HG03354 (cell line): Measurements from ENCODE around the gene SMU1.

Experiments
- ATAC-seq: cut with Tn5 transposase; IDR thresholded peaks from one replicate; pipeline ENCODE4 v1.9.1; 2021; ENCODE audit warnings: mild to moderate bottlenecking; ENCODE audit not compliant: unreplicated experiment, poor library complexity, severe bottlenecking

Gene SMU1

DNA sequence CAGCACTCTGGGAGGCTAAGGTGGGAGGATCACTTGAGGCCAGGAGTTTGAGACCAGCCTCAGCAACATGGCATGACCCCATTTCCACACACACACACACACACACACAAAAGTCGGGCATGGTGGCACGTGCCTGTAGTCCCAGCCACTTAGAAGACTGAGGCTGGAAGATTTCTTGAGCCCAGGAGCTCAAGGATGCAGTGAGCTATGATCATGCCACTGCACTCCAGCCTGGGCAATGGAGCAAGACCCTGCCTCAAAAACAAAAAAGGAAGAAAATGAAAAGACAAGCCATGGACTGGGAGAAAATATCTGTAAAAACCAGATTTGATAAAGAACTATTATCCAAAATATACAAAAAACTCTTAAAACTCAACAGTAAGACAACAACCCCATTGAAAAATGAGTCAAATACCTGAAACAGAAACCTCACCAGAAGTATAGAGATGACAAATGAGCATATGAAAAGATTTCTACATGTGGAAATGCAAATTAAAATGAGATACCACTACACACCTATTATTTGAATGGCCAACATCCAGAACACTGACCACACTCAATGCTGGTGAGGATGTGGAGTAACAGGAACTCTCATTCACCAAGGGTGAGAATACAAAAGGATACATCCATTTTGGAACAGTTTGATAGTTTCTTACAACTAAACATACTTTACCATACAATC lies 26.7 kb downstream of the SMU1 start:
- peak; percentile 82 for ATAC-seq

DNA sequence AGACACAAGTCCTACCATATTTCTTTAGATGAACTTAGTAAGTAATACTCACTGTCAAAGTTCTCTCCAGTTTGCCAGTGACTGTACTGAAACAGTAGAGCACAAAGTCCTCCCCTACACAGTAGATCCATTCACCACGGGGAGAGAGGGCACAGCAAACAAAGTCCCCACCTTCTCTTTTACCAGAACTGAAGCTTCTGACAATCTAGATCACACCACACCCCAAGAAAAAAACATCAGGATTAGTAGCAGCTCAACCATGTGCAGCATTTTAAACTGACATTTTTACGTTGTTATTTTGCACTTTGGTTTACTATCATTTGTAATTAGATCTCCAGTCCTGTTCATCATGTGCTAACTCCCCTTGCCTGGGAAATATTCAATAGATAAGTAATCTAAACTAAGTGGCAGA lies 28.4 kb downstream of the SMU1 start:
- ATAC-seq = no peak

DNA sequence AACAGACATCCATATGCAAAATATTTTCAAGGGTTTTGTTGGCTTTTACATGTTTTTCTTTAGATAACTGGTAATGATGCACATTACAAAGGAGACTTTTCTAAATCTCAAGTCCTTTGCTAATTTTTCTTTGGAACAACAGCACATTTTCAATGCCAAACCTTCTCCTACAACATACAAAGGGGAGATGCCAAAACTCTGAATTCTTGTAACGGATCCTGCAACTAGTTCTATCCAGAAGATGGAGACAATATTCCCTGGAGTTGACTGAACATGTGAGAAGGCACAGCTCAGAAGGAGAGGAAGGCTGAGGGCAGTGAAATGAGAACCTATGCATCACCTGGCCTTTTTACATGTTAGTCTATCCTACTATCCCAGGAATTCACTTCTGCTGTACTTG lies 30.4 kb downstream of the SMU1 start:
- ATAC-seq = no peak

DNA sequence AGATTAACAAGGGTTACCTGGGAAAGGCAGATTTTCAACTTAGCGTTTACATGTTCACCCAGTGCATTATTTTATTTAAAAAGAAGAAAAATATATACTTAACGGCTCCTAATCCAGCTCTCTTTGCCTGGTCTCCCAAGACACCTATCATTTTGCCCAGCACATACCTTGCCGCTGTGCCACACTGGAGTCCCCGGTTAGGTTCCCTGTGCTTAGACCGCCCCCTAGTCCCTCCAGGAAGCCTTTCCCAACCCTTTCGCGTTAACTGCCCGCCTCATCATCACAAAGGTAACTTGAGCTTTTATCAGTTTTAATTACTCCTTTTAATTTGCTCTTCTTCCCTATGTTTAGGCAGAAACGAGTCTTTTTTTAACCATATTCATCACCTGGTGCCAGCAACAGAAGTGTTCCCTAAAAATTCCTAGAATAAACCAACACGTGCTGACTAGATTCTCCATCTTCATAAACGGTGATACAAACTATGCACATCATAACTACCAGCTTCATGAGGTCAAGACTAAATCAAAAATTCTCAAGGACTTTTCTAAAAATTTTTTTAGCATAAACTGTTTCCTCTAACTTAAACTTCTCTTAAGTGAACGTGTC lies 31.7 kb downstream of the SMU1 start:
- ATAC-seq = peak; percentile 9

DNA sequence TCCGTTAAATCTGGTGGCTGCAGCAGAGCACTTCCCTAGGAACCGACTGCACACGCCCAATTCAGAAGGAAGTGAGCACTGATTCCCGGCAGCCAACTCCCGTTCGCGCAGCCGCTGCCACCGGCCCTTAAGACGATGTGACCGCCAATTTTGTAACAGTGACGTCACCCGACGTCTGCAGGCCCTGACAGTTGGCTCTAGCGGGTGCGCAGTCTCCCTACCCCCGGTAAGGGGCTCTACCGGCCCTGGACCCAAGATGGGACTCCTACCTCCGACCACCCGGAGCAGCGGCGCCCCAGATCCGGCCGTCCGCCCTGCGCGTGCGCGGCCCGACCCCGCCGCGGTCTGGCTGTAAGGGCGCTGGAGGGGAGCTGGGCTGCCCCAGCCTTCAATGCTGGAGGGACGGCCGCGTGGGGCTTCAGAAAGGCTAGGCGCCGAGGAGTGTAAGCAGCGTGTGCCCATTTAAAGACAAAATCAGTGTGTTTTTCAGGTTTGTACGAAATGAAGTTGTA lies 32.3 kb downstream of the SMU1 start:
- peak; percentile 85 for ATAC-seq

DNA sequence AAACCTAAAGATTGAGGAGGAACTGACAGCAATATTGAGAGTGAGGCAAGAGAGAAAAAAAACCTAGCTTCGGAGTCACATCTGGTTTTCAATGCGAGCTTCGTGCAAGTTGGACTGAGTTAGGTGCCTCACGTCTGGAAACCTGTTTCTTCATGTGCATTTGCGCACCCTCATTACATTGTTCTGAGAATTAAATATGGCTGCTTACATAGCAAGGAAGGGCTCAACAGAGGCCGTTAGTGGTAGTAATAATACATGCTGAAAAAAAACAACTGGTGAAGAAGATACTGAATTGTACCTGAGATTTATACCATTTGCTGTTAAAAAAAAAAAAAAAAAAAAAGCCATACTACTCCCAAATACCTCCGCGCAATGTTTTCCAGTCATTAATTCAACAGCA lies 32.8 kb downstream of the SMU1 start:
- ATAC-seq = no peak

DNA sequence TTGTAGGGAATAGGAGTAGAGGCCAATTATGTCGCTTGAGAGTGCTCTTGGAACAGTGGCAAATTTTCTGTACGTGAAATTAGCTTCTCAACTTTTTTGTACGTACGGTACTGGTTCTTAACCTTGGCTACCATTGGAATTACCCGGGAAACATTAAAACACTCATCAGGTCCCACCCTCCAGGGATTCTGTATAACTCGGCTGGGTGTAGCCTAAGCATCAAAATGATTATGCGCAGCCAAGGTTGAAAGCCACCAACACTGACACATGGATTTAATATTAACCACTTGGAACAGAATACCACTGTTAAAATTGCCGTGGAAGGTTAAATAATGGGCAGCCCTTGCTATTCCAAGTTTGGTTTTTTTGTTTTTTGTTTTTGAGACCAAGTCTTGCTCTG lies 34.0 kb downstream of the SMU1 start:
- no peak for ATAC-seq

DNA sequence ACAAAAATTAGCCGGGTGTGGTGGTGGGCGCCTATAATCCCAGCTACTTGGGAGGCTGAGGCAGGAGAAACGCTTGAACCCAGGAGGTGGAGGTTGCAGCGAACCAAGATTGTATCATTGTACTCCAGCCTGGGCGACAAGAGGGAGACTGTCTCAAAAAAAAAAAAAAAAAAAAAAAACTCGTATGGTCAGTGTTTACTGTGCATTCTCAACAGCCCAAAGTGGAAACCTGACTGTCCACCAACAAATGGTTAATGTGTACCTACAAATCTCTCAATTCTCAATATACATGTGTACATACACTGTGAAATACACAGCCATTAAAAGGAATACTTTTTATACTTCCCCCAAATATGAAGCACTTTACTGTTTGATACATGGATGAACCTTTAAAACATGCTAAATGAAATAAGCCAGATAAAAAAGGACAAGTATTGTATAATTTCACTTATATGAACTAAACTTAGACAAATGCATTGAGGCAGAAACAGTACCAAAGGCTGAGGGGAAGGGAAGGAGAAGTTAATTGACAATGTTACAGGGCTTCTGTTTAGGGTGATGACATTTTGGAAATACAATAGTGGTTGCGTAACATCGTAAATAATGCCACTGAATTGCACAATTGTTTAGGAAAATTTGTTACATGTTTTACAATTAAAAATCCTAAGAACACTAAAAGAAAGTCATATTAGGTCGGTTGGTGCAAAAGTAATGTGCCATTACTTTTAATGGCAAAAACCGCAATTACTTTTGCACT lies 34.9 kb downstream of the SMU1 start:
- no peak for ATAC-seq

DNA sequence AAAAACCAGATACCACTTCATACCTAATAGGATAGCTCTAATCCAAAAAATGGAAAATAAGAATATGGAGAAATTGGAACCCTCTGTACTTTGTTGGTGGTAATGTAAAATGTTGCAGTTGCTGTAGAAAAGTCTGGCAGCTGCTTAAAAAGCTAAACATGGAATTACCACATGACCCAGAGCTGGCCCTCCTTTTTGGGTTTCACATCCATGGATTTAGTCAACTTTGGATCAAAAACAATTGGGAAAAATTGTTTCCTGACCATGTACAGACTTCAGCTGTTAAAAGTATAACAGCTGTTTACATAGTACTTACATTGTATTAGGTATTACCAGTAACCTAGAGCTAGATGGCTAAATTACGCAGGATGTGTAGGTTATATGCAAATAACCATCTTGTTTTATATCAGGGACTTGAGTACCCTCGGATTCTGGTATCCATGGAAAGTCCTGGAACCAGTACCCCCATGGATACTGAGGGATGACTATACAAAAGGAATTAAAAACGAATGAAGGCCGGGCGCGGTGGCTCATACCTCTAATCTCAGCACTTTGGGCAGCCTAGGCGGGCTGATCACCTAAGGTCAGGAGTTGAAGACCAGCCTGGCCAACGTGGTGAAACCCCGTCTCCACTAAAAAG lies 35.6 kb downstream of the SMU1 start:
- no peak for ATAC-seq

DNA sequence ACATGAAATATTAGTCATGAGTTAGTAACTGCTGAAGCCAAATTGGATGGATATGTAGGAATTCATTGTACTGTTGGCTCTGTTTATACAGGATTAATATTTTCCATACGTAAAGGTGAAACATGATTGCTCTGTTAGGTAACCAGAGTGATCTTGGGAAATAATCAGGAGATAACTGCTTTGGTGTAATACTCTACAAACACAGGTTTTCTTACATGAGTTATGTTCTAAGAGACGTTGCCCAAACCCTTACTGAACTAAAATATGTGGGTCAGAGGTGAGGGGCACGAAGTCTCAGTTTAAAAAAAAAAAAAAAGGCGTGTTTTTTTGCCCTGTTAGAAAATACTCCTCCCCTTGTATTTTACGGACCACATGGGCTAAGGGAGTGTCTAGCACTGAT lies 43.6 kb downstream of the SMU1 start:
- ATAC-seq = no peak

DNA sequence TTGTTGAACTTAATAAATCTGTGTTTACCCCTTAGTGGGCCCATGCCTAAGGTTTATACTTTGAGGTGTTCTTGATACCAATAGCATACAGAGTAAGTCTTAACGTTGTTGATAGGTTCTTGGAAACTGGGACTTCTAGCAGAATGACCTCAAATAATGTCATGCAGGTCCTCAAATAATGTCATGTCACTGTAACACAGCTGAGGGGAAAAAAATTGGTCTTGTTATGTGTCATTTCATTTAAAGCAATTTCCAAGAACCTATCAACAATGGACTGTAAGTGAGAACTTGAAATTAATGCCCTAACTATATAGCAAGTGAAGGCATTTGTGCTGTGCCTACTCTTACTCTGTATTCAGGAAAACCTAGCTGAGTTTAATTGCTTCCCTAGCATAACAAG lies 44.2 kb downstream of the SMU1 start:
- ATAC-seq = no peak

DNA sequence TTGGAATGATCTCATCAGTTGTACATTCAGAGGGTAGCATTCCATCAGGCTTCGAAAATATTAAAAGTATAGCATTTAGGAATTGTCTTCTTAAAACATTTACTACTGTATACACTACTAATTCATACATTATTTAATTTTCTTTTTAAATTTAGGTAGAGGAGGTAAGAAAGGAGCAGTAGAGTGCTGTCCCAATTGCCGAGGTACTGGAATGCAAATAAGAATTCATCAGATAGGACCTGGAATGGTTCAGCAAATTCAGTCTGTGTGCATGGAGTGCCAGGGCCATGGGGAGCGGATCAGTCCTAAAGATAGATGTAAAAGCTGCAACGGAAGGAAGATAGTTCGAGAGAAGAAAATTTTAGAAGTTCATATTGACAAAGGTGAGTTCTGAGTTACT lies 46.2 kb downstream of the SMU1 start:
- ATAC-seq = no peak

DNA sequence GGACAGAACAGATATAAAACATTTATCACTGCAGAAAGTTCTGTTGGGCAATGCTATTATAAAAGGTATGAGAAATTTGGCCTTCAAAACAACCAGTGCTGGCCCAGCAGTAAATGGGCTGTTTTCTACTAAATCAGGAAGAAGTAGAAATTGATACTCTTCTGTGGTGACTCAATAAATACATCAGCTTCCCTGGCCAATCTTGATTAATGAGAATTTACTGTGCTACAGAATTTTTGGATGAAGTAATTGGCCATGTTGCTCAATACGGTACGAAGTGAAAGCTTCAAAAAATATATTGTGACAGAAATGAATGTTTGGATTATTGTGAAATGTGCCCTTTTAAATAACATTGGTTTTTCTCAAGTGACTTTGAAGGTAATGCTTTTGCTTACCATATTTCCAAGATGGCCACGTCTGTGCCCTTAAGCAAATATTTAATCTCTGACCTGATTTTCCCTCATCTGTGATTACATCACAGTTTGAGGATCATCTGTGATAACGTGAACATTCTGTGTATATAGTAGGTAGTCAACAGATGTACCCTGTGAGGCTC lies 47.2 kb downstream of the SMU1 start:
- no peak for ATAC-seq

DNA sequence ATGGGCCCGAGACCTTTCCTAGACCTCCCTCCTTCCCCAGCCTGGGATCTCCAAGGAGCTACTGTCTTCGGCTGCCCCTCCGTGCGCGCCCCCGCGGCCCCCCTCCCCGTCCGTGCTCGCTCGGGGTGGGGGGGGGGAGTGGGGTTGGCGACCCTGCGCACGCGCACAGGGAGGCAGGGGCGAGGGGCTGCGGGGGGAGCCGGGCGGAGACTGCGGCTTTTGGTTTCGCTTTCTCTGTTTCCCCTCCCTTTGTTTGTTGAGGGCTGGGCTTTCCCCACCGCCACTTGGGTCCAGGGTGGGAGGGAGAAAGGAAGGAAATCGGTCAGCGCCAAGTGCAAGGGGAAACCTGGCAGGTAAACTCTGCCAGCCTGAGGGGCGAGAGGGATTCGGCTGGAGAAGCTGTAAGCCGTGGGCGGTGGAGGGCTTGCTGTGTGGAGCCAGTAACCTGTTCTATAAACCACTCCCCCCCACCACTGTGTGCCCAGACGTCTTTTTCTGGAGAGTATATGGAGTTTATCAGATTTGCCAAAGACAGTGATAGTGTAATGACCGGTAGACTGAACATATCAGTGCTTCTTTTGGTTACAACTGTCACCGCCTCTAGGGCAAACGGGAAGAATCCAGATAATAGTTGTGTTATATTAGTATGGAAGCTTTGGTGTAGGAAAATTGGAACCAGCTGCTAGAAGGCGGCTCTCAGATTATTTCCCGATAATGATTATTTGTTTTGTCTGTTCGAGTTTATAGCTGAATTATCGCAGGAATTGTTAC lies 50.7 kb downstream of the SMU1 start:
- ATAC-seq = peak; percentile 47

DNA sequence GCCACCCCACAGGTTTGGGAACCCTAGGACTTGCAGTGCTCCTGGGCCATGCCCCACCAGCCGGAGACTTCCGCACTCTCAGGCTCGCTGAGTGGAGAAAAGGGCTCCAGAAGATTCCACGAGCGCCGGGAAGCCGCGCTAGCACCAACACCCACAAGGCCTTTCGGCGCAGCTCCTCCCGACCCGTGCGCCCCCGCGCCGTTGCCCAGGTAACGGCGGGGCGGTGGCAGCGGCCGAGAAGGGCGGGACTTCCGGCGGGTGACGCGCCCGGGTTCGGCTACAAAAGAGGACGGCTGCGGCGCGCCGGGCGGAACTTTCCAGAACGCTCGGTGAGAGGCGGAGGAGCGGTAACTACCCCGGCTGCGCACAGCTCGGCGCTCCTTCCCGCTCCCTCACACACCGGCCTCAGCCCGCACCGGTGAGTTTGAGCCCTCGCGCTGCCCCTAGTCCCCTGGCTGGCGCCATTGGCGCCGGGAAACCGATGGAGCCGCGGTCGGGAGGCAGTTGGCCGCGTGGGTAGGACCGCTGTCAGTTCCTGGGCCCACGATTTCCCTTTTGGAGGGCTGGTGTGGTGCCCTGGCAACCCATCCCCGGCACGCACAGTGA lies 51.4 kb downstream of the SMU1 start, which contains the start of gene DNAJA1:
TSS of gene DNAJA1 (plus strand) at position 308 of the 606 bp plus-strand sequence. CDS start 1,212 bp downstream, outside the sequence.
- peak; percentile 93 for ATAC-seq

DNA sequence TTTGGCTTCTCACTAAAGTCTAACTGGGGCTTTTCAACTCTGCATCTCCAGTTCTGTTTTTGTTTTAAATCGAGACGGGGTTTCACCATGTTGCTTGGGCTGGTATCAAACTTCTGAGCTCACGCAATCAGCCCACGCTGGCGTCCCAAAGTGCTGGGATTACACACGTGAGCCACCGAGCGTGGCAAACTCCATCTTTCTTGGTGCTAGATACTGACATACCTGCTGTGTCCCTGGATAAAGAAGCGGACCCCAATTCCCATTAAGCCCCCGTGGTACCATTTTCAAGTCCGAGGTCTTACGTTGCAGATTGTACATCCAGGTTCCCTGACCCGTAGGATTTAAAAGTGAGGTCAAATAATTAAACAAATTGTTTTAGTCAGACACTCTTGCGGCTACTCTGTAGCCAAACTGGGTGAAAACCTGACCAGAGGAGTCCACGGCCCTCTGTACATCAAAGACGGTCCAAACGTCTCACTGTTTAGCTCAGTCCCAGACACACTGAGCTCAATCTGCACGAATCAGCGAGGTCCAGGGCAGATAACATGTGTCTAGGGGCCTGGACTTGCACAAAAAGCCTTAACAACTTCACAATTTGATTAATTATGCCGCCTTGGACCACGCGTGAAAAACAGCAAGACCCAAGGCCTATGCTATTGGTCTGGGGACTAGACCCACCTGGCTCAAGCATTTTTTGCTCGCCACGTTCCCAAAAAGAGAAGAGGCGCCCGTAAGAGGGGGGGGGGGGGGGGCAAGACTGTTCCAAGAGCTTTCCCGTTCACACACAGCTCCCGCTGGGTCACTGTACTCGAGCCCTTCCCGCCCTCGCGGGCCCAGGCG lies 52.1 kb downstream of the SMU1 start:
- peak; percentile 3 for ATAC-seq

DNA sequence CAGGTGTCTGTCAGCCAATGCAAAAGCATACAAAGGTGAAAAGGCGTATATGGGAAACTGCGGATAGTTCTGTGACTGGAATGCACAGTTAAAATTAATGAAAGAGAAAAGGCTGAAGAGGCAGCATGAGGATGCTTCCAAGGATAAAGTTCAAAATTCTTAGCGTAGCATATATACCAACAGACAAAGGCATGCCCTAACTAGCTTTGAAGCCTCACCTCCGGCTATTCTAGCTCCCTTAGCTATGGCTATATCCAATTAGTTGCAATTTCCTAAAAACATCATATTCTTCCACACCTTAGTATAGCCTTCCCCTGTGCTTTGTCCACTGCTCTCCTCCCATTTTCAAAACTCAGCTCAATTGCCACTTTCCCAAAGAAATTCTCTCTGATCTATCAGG lies 52.8 kb downstream of the SMU1 start:
- no peak for ATAC-seq

DNA sequence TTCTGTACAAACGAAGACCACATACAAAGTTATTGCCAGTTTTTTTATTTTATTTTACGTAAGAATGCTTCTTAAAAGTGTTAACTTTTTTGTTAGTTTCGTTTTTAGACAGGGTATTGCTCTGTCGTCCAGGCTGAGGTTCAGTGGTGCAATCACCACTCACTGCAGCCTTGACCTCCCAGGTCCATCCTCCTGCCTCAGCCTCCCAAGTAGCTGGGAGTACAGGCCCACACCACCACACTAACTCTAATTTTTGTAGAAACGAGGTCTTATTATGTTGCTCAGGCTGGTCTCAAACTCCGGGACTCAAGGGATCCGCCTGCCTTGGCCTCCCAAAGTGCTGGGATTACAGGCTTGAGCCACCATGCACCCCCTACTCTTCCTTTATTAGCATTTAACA lies 53.7 kb downstream of the SMU1 start:
- no peak for ATAC-seq
